ENCODE measurements around the gene ST6GAL1. TPM values are rescaled to one million over a fixed set of nuclear protein-coding genes. Genes with fewer than 3 reads are reported as not detected.

Gene ST6GAL1
- total and polyA plus RNA-seq, 2 of the 8 experiments (the other 6 are each of a cell fraction or from before 2014, with no cell fraction given): 62.8 to 80.9 TPM

- Histone ChIP-seq H3K4ac (replicated peaks; ENCODE audit: insufficient read length, low read depth, low read length) (no peak overlapping the region), H4K8ac (ENCODE audit: extremely low read depth, insufficient read depth, low read length) (no peak overlapping the region; the same call in 1 of the 2 replicates), H2BK120ac (replicated peaks; ENCODE audit: low read depth, low read length) (no peak overlapping the region), H3K27ac (ENCODE audit: low read depth, low read length) (no peak overlapping the region), H3K4me3 (ENCODE audit: extremely low read depth in 1 of 4, insufficient read depth in 2 of 4, low read depth in 3 of 4, low read length in 4 of 4) (no peak overlapping the region), H2AFZ (ENCODE audit: low read length) (no peak overlapping the region), H2BK12ac (ENCODE audit: low read depth, low read length) (no peak overlapping the region), H3K79me2 (ENCODE audit: control insufficient read depth in 1 of 2, insufficient read depth in 2 of 2, low read length in 2 of 2) (peaks cover 0 to 89% of the 10 kb centered on the region in 2 experiments; a peak in 3 of 4 replicates), H3K9me3 (ENCODE audit: insufficient read depth in 2 of 2, low read depth in 1 of 2, low read length in 1 of 2) (no peaks in the 10 kb centered on the region), H3K27me3 (replicated peaks in 1 of 4; ENCODE audit: control insufficient read depth in 3 of 4, extremely low read depth in 1 of 4, insufficient read depth in 3 of 4, low read length in 3 of 4) (no peaks in the 10 kb centered on the region), H4K20me1 (replicated peaks in 1 of 2; ENCODE audit: control insufficient read depth in 1 of 2, insufficient read depth in 2 of 2, low read length in 2 of 2) (peaks cover 8 to 26% of the 10 kb centered on the region in 2 experiments), H4K5ac (ENCODE audit: insufficient read length, low read depth, low read length) (no peak overlapping the region), H2AK5ac (ENCODE audit: low read depth, low read length) (no peak overlapping the region; the same call in 1 of the 2 replicates), H2BK15ac (ENCODE audit: low read length) (no peak overlapping the region), H3K79me1 (ENCODE audit: low read depth, low read length) (peaks cover 9% of the 10 kb centered on the region), H3K4me2 (ENCODE audit: insufficient read depth in 1 of 2, low read depth in 2 of 2, low read length in 2 of 2) (no peak overlapping the region), H3K56ac (replicated peaks; ENCODE audit: insufficient read length, low read depth, low read length) (no peak overlapping the region), H3K4me1 (replicated peaks in 1 of 4; ENCODE audit: control insufficient read depth in 3 of 4, insufficient read depth in 4 of 4, low read length in 3 of 4) (peaks cover 2 to 13% (median 10%) of the 10 kb centered on the region in 4 experiments), H3K9ac (replicated peaks in 1 of 4; ENCODE audit: extremely low read depth in 1 of 4, low read depth in 3 of 4, low read length in 3 of 4) (no peak overlapping the region), H3K23ac (ENCODE audit: insufficient read length) (no peak overlapping the region), H3K36me3 (ENCODE audit: control insufficient read depth in 2 of 4, insufficient read depth in 4 of 4, low read length in 3 of 4) (peaks cover 2 to 26% (median 14%) of the 10 kb centered on the region in 4 experiments; a peak in 7 of 8 replicates), H4K91ac (replicated peaks; ENCODE audit: insufficient read length, low read length) (no peak overlapping the region), H2BK20ac (ENCODE audit: low read length) (no peak overlapping the region), H3K14ac (ENCODE audit: insufficient read length) (no peak overlapping the region), H2BK5ac (ENCODE audit: low read depth, low read length) (no peak overlapping the region), H3K23me2 (ENCODE audit: low read depth, low read length) (no peaks in the 10 kb centered on the region), H3K18ac (ENCODE audit: extremely low read depth, low read length) (no peak overlapping the region)
- CTCF ChIA-PET (ENCODE audit: partially characterized antibody): interaction anchor here (0.6 to 1.7 kb wide), 3 partner anchors 11 to 426 kb away, joined by 3 to 8 read pairs (median 3); no protein-coding TSS in a partner anchor
- POLR2A ChIA-PET (ENCODE audit: partially characterized antibody): interaction anchor here (0.6 to 2.9 kb wide), 2 partner anchors 14 to 121 kb away, joined by 3 to 14 read pairs; partner anchors contain the start of gene ST6GAL1
- FAIRE-seq (no peak), DNase-seq (ENCODE audit: low read depth in 1 of 2, low spot score in 2 of 2) (no peak)
- WGBS, 2 experiments (ENCODE audit: extremely low coverage in 1 of 2, insufficient coverage in 1 of 2, insufficient read length in 1 of 2, insufficient replicate concordance in 2 of 2, low coverage in 1 of 2, low lambda C conversion rate in 2 of 2, missing lambda C conversion rate in 1 of 2): 95 to 100% methylated on average over 1 to 8 of the region's 8 CpGs
- no peak for TF ChIP-seq CTCF (IDR thresholded peaks at IDR 0.05; ENCODE audit: control extremely low read depth in 1 of 3, insufficient read depth in 1 of 3, low read depth in 1 of 3, low read length in 3 of 3)
- no peak for TF ChIP-seq FOSL1 (IDR thresholded peaks at IDR 0.05; ENCODE audit: insufficient read depth, low read depth, low read length)
- TF ChIP-seq CEBPB (IDR thresholded peaks at IDR 0.05; ENCODE audit: low read depth, low read length): no peak
- TF ChIP-seq SUZ12 (IDR thresholded peaks at IDR 0.05; ENCODE audit: low read length): no peak
- no peak for TF ChIP-seq ASH2L (IDR thresholded peaks at IDR 0.05; ENCODE audit: low read length)
- TF ChIP-seq BRCA1 (IDR thresholded peaks at IDR 0.05; ENCODE audit: low read depth, low read length): no peak
- no peak for TF ChIP-seq SP1 (IDR thresholded peaks at IDR 0.05; ENCODE audit: low read depth, low read length)
- no peak for TF ChIP-seq KDM1A (IDR thresholded peaks at IDR 0.05; ENCODE audit: borderline replicate concordance, low read length)
- no peak for TF ChIP-seq POLR2AphosphoS5 (IDR thresholded peaks at IDR 0.05; ENCODE audit: low read depth, low read length)
- no peak for TF ChIP-seq TCF12 (IDR thresholded peaks at IDR 0.05; ENCODE audit: low read depth, low read length)
- TF ChIP-seq SP4 (IDR thresholded peaks at IDR 0.05; ENCODE audit: low read length): no peak
- no peak for TF ChIP-seq POLR2A (IDR thresholded peaks at IDR 0.05; ENCODE audit: control extremely low read depth in 1 of 2, low read depth in 2 of 2, low read length in 2 of 2)
Measured at GRCh38 chr3:186945255-186945823, 15.0 kb downstream of the ST6GAL1 start.

All from H1 (cell line).